ENCODE measurements around the gene FRAS1. TPM values are rescaled to one million over a fixed set of nuclear protein-coding genes. Genes with fewer than 3 reads are reported as not detected.

FRAS1 gene
- total RNA-seq, 2 donors from 2014 or later = 2.0 to 7.1 TPM

DNA sequence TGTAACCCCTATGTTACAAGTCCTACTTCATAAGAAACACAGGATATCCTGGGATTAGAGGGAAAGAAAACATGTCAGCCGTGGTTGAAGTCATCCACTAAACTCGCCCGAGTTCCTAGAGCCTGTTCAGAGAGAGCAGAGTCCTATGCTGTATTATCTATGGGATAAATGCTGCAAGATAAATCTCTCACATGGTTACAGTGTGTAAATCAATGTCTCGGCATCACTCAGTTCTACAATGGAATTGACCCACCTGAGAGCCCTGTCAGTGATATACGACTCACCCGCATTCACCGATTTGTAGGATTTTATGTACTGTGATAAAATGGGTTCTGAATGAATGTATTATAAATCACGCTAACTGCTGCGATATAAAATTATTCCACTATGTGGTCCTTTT, 366.7 kb downstream of the FRAS1 start:
- Histone ChIP-seq H3K27ac (no peak overlapping the region), H3K9me3 (no peaks in the 10 kb centered on the region), H3K4me3 (no peak overlapping the region), H3K4me1 (ENCODE audit: control insufficient read depth in 1 of 2, low read depth in 2 of 2) (no peaks in the 10 kb centered on the region), H3K36me3 (no peaks in the 10 kb centered on the region), H3K27me3 (replicated peaks; ENCODE audit: insufficient read depth) (no peaks in the 10 kb centered on the region)
- DNase-seq (ENCODE audit: low spot score) (no peak), ATAC-seq (ENCODE audit: insufficient number of reproducible peaks, low FRiP score, low read depth) (no peak)
- TF ChIP-seq, protein P1, sequence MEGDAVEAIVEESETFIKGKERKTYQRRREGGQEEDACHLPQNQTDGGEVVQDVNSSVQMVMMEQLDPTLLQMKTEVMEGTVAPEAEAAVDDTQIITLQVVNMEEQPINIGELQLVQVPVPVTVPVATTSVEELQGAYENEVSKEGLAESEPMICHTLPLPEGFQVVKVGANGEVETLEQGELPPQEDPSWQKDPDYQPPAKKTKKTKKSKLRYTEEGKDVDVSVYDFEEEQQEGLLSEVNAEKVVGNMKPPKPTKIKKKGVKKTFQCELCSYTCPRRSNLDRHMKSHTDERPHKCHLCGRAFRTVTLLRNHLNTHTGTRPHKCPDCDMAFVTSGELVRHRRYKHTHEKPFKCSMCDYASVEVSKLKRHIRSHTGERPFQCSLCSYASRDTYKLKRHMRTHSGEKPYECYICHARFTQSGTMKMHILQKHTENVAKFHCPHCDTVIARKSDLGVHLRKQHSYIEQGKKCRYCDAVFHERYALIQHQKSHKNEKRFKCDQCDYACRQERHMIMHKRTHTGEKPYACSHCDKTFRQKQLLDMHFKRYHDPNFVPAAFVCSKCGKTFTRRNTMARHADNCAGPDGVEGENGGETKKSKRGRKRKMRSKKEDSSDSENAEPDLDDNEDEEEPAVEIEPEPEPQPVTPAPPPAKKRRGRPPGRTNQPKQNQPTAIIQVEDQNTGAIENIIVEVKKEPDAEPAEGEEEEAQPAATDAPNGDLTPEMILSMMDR (IDR thresholded peaks at IDR 0.05) = no peak

DNA sequence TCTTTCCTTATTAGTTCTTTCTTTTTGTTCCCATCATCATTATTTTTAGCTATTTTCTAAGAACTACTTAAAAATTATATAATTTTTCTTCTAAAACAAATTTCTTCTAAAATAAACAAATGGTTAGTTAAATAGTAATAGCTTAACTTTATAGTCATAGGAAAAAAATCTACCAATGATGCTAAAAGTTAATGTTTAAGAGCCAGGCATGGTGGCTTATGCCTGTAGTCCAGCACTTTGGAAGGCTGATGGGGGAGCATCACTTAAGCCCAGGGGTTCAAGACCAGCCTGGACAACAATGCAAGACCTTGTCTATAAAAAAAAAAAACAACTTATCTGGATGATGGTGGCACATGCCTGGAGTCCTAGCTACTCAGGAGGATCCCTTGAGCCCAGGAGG, 367.3 kb downstream of the FRAS1 start:
- ATAC-seq (ENCODE audit: insufficient number of reproducible peaks, low FRiP score, low read depth) (no peak), DNase-seq (ENCODE audit: low spot score) (no peak)
- Histone ChIP-seq H3K36me3 (no peaks in the 10 kb centered on the region), H3K4me1 (ENCODE audit: control insufficient read depth in 1 of 2, low read depth in 2 of 2) (no peaks in the 10 kb centered on the region), H3K27ac (no peak overlapping the region), H3K27me3 (replicated peaks; ENCODE audit: insufficient read depth) (no peaks in the 10 kb centered on the region), H3K4me3 (no peak overlapping the region), H3K9me3 (no peaks in the 10 kb centered on the region)
- TF ChIP-seq, protein P1 (IDR thresholded peaks at IDR 0.05) = no peak

DNA sequence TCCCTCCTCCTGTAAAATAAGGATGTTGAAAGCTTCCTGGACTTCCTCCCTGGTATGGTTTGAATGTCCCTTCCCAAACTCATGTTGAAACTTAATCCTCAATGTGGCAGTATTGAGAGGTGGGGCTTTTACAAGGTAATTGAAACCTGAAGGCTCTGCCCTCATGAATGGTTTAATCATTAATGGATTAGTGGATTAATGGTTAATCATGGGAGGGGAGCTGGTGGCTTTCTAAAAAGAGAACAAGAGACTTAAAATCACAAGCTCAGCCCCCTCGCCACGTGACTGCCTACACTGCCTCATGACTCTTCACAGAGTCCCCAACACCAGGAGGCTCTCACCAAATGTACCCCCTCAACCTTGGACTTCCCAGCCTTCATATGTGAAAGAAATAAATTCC, 369.8 kb downstream of the FRAS1 start:
- H3K27ac ChIP-seq = no peak overlapping the region
- ATAC-seq (ENCODE audit: insufficient number of reproducible peaks, low FRiP score, low read depth) = no peak
- DNase-seq (ENCODE audit: low spot score) = no peak
- H3K4me3 ChIP-seq = no peak overlapping the region
- H3K4me1 ChIP-seq (ENCODE audit: control insufficient read depth in 1 of 2, low read depth in 2 of 2) = no peaks in the 10 kb centered on the region
- H3K27me3 ChIP-seq (replicated peaks; ENCODE audit: insufficient read depth) = no peaks in the 10 kb centered on the region
- TF ChIP-seq, protein P1 (IDR thresholded peaks at IDR 0.05) = no peak
- no peaks in the 10 kb centered on the region for H3K36me3 ChIP-seq
- H3K9me3 ChIP-seq = no peaks in the 10 kb centered on the region

DNA sequence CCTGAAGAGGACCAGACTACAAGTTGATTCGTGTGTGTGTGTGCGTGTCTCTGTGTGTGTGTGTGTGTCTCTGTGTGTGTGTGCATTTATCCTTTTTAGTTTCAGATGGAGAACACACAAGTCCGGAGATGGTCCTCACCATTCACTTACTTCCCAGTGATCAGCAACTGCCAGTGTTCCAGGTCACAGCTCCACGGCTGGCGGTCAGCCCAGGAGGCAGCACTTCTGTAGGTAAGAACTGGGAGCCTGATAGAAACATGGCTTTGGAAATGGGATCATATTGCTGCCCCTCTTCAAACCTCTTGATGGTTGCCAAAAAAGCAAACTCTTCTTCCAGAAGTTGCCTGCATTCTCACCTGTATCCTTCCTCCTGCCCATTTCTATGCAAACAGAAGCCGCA, 371.9 kb downstream of the FRAS1 start:
- ATAC-seq (ENCODE audit: insufficient number of reproducible peaks, low FRiP score, low read depth) (no peak), DNase-seq (ENCODE audit: low spot score) (no peak)
- Histone ChIP-seq H3K27me3 (replicated peaks; ENCODE audit: insufficient read depth) (no peaks in the 10 kb centered on the region), H3K4me1 (ENCODE audit: control insufficient read depth in 1 of 2, low read depth in 2 of 2) (no peaks in the 10 kb centered on the region), H3K36me3 (no peaks in the 10 kb centered on the region), H3K27ac (no peak overlapping the region), H3K4me3 (no peak overlapping the region), H3K9me3 (no peaks in the 10 kb centered on the region)
- TF ChIP-seq, protein P1 (IDR thresholded peaks at IDR 0.05) = no peak

DNA sequence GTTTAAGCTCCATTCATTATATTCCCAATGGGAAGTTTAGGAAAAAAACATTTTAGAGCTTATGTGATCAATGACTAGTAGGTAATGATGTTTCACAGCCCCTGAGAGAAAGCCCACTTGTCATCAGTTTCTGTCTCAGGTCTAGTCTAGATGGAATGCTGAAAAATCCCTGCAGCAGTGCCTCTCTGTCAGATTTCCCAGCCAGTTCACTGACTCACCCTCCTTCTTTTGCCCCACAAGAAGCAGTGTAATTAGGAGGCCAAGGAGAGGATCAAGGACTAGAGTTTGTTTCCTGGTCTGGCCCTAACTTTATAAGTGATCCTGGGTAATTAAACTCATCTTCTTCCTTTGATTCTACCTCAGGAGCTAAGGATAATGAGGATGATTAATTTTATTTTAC, 375.8 kb downstream of the FRAS1 start:
- Histone ChIP-seq H3K9me3 (no peaks in the 10 kb centered on the region), H3K27ac (no peak overlapping the region), H3K4me1 (ENCODE audit: control insufficient read depth in 1 of 2, low read depth in 2 of 2) (no peaks in the 10 kb centered on the region), H3K36me3 (no peaks in the 10 kb centered on the region), H3K27me3 (replicated peaks; ENCODE audit: insufficient read depth) (no peaks in the 10 kb centered on the region), H3K4me3 (no peak overlapping the region)
- DNase-seq (ENCODE audit: low spot score) = no peak
- no peak for ATAC-seq (ENCODE audit: insufficient number of reproducible peaks, low FRiP score, low read depth)
- TF ChIP-seq, protein P1 (IDR thresholded peaks at IDR 0.05) = no peak

Data from thoracic aorta (tissue), 2 donors.